ENCODE data around the gene HNRNPA1. TPM values are rescaled to one million over a fixed set of nuclear protein-coding genes. Genes with fewer than 3 reads are reported as not detected.

HNRNPA1 gene
- total RNA-seq, 1 experiment from 2014 or later = 317 TPM

Other genes starting within 250 kb of the HNRNPA1 start
- 0.25 TPM in 1 of 2 replicates, not detected in the other for gene HOXC5, start 247.7 kb upstream of the HNRNPA1 start, total RNA-seq (2014; rRNA removed; shearing (Covaris generic))
- 1.9 and 4.3 TPM in 2 replicates for gene HOXC4, start 226.9 kb upstream of the HNRNPA1 start, total RNA-seq (2014; rRNA removed; shearing (Covaris generic))
- gene SMUG1, start 91.7 kb upstream of the HNRNPA1 start, total RNA-seq (2014; rRNA removed; shearing (Covaris generic)) = 36.9 and 38.2 TPM in 2 replicates
- gene CBX5, start 604 bp upstream of the HNRNPA1 start, total RNA-seq (2014; rRNA removed; shearing (Covaris generic)) = 37.0 and 63.1 TPM in 2 replicates
- gene NFE2, start 20.3 kb downstream of the HNRNPA1 start, total RNA-seq (2014; rRNA removed; shearing (Covaris generic)) = 1.3 and 2.5 TPM in 2 replicates
- 186 and 191 TPM in 2 replicates for gene COPZ1, start 44.4 kb downstream of the HNRNPA1 start, total RNA-seq (2014; rRNA removed; shearing (Covaris generic))
- not detected in 2 replicates for gene GPR84, start 83.8 kb downstream of the HNRNPA1 start, total RNA-seq (2014; rRNA removed; shearing (Covaris generic))
- gene ZNF385A, start 104.0 kb downstream of the HNRNPA1 start, total RNA-seq (2014; rRNA removed; shearing (Covaris generic)) = 0.71 and 4.6 TPM in 2 replicates
- 419 and 625 TPM in 2 replicates for gene ITGA5, start 138.5 kb downstream of the HNRNPA1 start, total RNA-seq (2014; rRNA removed; shearing (Covaris generic))
- gene GTSF1, start 192.9 kb downstream of the HNRNPA1 start, total RNA-seq (2014; rRNA removed; shearing (Covaris generic)) = not detected in 2 replicates
- gene NCKAP1L, start 217.0 kb downstream of the HNRNPA1 start, total RNA-seq (2014; rRNA removed; shearing (Covaris generic)) = 0.07 and 0.10 TPM in 2 replicates